HK-2 (cell line): Measurements from ENCODE around the gene ALX1.

Experiments
- DNase-seq: peaks from one replicate; pipeline ENCODE4 v3.0.0-alpha.2; 2018; ENCODE audit not compliant: unreplicated experiment

The ALX1 gene

GRCh38 chr12:85280165-85280983 is at the start of gene ALX1:
Gene ALX1, plus strand, starts transcription at chr12:85280220. Its CDS starts 42 bp downstream, at chr12:85280262.
- peak; percentile 66 for DNase-seq

GRCh38 chr12:85237327-85237726 is 42.7 kb upstream of the ALX1 start:
- DNase-seq: no peak

- no peak for DNase-seq
These were observed 35.5 kb upstream of the ALX1 start for GRCh38 chr12:85244561-85244960.

GRCh38 chr12:85253853-85254252 is 26.2 kb upstream of the ALX1 start:
- no peak for DNase-seq

GRCh38 chr12:85257671-85258070 is 22.3 kb upstream of the ALX1 start:
- DNase-seq: no peak

GRCh38 chr12:85260447-85260846 is 19.6 kb upstream of the ALX1 start:
- DNase-seq: no peak

- no peak for DNase-seq
These were observed 19.1 kb upstream of the ALX1 start for GRCh38 chr12:85260896-85261295.

- no peak for DNase-seq
These were observed 13.7 kb upstream of the ALX1 start for GRCh38 chr12:85266356-85266755.

GRCh38 chr12:85273381-85274314 is 6.4 kb upstream of the ALX1 start:
- no peak for DNase-seq

- no peak for DNase-seq
These were observed 5.7 kb upstream of the ALX1 start for GRCh38 chr12:85274315-85274651.

- no peak for DNase-seq
These were observed 4.6 kb upstream of the ALX1 start for GRCh38 chr12:85275374-85275773.

GRCh38 chr12:85277191-85277590 is 2.8 kb upstream of the ALX1 start:
- no peak for DNase-seq

- DNase-seq: no peak
These were observed 2.0 kb upstream of the ALX1 start for GRCh38 chr12:85277900-85278597.

- DNase-seq: no peak
These were observed 1.2 kb upstream of the ALX1 start for GRCh38 chr12:85278598-85279448.

- no peak for DNase-seq
These were observed 413 bp upstream of the ALX1 start for GRCh38 chr12:85279449-85280164.

GRCh38 chr12:85280984-85281630 is 1.1 kb downstream of the ALX1 start:
- no peak for DNase-seq

- no peak for DNase-seq
These were observed 1.8 kb downstream of the ALX1 start for GRCh38 chr12:85281636-85282312.

GRCh38 chr12:85283560-85283959 is 3.5 kb downstream of the ALX1 start:
- DNase-seq: no peak

GRCh38 chr12:85296362-85296761 is 16.3 kb downstream of the ALX1 start:
- no peak for DNase-seq

GRCh38 chr12:85299053-85299452 is 19.0 kb downstream of the ALX1 start:
- DNase-seq: no peak
